Pancreas (tissue), 10 donors: Measurements from ENCODE around the gene ADPGK. TPM values are rescaled to one million over a fixed set of nuclear protein-coding genes. Genes with fewer than 3 reads are reported as not detected.

ENCODE experiments used
- ATAC-seq, 4 donors: fragments of 200-7000 bp; cut with Tn5 transposase; one replicate each; pipeline versions ENCODE4 v1.8.0 to v1.9.1; 2020; ENCODE audit warnings: mild to moderate bottlenecking in 4 of 4, moderate library complexity in 4 of 4
- DNase-seq, 6 donors: peaks; one replicate each; pipeline ENCODE4 v3.0.0-alpha.2; 2020
- FAIRE-seq: peaks from 2 replicates; lab custom pipeline; 2012; peaks lifted over from hg19 to GRCh38; lab: Jason Lieb, UNC
- H3K27ac ChIP-seq, 4 donors: fragments of 200-600 bp; sonication (generic); 1 replicate in 3 of 4; 2 replicates in 1 of 4; pipeline versions ENCODE4 v1.5.0 to v1.8.0; 2020
- H3K27me3 ChIP-seq, 4 donors: fragments of 200-600 bp; one replicate each; pipeline ENCODE4 v1.8.0; 2021
- H3K36me3 ChIP-seq, 3 donors: fragments of 200-600 bp; sonication (generic) in 1 of 3; one replicate each; pipeline versions ENCODE4 v1.5.0 to v1.8.0; 2020 to 2021
- H3K4me1 ChIP-seq, 3 donors: fragments of 200-600 bp; one replicate each; pipeline ENCODE4 v1.8.0; 2021
- H3K4me3 ChIP-seq, 4 donors: fragments of 200-600 bp; sonication (generic) in 2 of 4; one replicate each; pipeline versions ENCODE4 v1.5.0 to v1.8.0; 2020 to 2021
- H3K9me3 ChIP-seq, 4 donors: fragments of 200-600 bp; one replicate each; pipeline ENCODE4 v1.8.0; 2021
- whole genome bisulfite sequencing, 2 donors: extraction: QIAGEN DNeasy Blood & Tissue Kit; methylation state at CpG; one replicate each; pipeline ENCODE4 v1.1.7; 2013; 5-methylcytosine and 5-hydroxymethylcytosine counted together
- intact Hi-C, 3 donors: fragments of 100-400 bp; cut with DNase I; formaldehyde crosslinking; loops; one replicate each; pipeline versions ENCODE4 v1.11.1 to v1.14.2; 2022
- polyA plus RNA-seq, 2 donors: library from polyadenylated mRNA; stranded (reverse); fragments of 200-250 nt; gene quantifications; one replicate each; pipeline ENCODE4 v1.2.3, GENCODE V29; 2013
- total RNA-seq, 6 donors: library from RNA; stranded (reverse); fragmentation: NEBNext Ultra II Directional in 4 of 6; extraction: Animal tissue kit (Norgen Biotek cat#: 25700) in 4 of 6; gene quantifications; one replicate each; pipeline versions ENCODE4 v1.2.1 to v1.2.4, GENCODE V29; 2021 to 2023
- TF ChIP-seq, protein P1 (sequence below), 4 donors: fragments of 200-600 bp; sonication (generic) in 3 of 4; IDR thresholded peaks; one replicate each; pipeline versions ENCODE4 v1.5.0 to v1.8.0; 2021; ENCODE audit warnings: antibody characterized with exemption in 4 of 4
- donor health status: healthy with polysubstance abuse.
- donor health status: DM: no; HTN: no; CAD: no; lungs with moderate emphysema.
- donor health status: DM: no; HTN: no; CAD: no.
- donor health status: control.
- donor health status: control.
- donor health status: Bipolar disorder and iron deficiency.
- donor health status: DM: yes; HTN: yes; CAD: no.
- donor health status: DM: no; HTN: no; CAD: no.
- donor health status: DM: no; HTN: no; CAD: no.
- donor health status: DM: yes; HTN: yes; CAD: no.

Gene ADPGK
- total and polyA plus RNA-seq, 8 donors = 22.9 to 43.3 (median 27.8) TPM

DNA sequence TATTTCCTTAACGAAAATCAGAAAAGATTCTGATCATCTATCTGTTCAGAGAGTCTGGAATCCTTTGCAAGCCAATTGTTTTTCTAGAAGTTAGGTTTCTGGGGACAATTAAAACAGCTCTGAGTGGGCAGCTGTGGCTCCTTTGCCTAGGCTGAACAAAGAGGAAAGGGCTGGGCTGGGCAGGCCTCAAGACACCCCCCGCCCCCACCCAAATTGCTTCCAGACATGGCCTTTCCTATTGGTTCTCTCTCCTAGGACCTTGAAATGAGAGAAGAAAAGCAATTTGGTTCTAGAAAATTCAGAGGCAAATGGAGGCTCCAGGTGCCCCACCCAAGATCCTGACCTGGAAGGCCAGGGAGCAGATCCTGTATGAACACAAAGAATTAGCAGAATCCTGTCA lies 2.3 kb upstream of the ADPGK start:
- Histone ChIP-seq H3K27ac (no peak overlapping the region), H3K27me3 (no peaks in the 10 kb centered on the region), H3K4me3 (no peak overlapping the region), H3K36me3 (no peaks in the 10 kb centered on the region), H3K4me1 (peaks cover 10 to 18% (median 10%) of the 10 kb centered on the region in 3 donors), H3K9me3 (no peaks in the 10 kb centered on the region)
- intact Hi-C loops = loop anchor here in 1 of 3 donors (10.0 kb wide), 1 partner anchor 289 kb away; no protein-coding TSS in a partner anchor
- TF ChIP-seq, protein P1, sequence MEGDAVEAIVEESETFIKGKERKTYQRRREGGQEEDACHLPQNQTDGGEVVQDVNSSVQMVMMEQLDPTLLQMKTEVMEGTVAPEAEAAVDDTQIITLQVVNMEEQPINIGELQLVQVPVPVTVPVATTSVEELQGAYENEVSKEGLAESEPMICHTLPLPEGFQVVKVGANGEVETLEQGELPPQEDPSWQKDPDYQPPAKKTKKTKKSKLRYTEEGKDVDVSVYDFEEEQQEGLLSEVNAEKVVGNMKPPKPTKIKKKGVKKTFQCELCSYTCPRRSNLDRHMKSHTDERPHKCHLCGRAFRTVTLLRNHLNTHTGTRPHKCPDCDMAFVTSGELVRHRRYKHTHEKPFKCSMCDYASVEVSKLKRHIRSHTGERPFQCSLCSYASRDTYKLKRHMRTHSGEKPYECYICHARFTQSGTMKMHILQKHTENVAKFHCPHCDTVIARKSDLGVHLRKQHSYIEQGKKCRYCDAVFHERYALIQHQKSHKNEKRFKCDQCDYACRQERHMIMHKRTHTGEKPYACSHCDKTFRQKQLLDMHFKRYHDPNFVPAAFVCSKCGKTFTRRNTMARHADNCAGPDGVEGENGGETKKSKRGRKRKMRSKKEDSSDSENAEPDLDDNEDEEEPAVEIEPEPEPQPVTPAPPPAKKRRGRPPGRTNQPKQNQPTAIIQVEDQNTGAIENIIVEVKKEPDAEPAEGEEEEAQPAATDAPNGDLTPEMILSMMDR (IDR thresholded peaks at IDR 0.05) = no peak
- ATAC-seq = no peak
- no peak for DNase-seq
- 90 to 97% methylated on average over 2 of the region's 2 CpGs for WGBS, 2 donors
- no peak for FAIRE-seq

DNA sequence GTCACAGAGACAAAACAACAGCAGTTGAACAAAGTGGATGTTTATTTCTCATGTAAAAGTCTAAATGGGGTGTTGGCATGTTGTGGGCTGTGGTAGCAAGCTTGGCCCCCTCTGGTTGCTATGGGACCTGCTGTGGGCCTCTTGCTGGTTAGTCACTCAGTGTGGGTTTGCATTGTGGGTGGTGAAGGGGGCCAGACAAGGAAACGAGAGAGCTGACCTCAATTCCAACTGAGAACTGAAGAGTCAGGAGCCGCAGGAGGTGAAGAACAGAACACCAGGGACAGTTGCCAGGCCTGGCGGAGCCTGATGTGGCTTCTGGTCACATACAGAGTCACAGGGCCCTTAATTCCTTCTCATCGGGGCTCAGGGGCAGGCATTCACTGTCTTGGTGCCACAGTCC lies 1.9 kb upstream of the ADPGK start:
- Histone ChIP-seq H3K27ac (no peak overlapping the region), H3K36me3 (no peaks in the 10 kb centered on the region), H3K9me3 (no peaks in the 10 kb centered on the region), H3K27me3 (no peaks in the 10 kb centered on the region), H3K4me3 (no peak overlapping the region), H3K4me1 (peaks cover 10 to 22% (median 13%) of the 10 kb centered on the region in 3 donors)
- no peak for ATAC-seq
- no peak for DNase-seq
- 79 to 92% methylated on average over 4 of the region's 4 CpGs for WGBS, 2 donors
- TF ChIP-seq, protein P1 (IDR thresholded peaks at IDR 0.05) = no peak
- no peak for FAIRE-seq
- intact Hi-C loops = loop anchor here in 1 of 3 donors (10.0 kb wide), 1 partner anchor 289 kb away; no protein-coding TSS in a partner anchor

- no peaks in the 10 kb centered on the region for H3K27me3 ChIP-seq
These were observed 908 bp upstream of the ADPGK start for GRCh38 chr15:72784456-72784876.

GRCh38 chr15:72783004-72783639 lies 436 bp downstream of the ADPGK start:
- DNase-seq = peak in 1 of 6 donors; percentile 68
- Histone ChIP-seq H3K27ac (peak overlapping the region; percentile 76 to 94 (median 88)), H3K36me3 (no peaks in the 10 kb centered on the region), H3K4me1 (peaks cover 10 to 24% (median 13%) of the 10 kb centered on the region in 3 donors), H3K4me3 (peak overlapping the region; percentile 75 to 100 (median 95)), H3K9me3 (no peaks in the 10 kb centered on the region), H3K27me3 (no peaks in the 10 kb centered on the region)
- TF ChIP-seq, protein P1 (IDR thresholded peaks at IDR 0.05) = no peak
- WGBS, 2 donors = 0 to 1% methylated on average over 43 to 52 of the region's 52 CpGs
- peak; percentile 29 to 61 (median 42) for ATAC-seq
- intact Hi-C loops = loop anchor here in 1 of 3 donors (10.0 kb wide), 1 partner anchor 292 kb away; no protein-coding TSS in a partner anchor
- FAIRE-seq = no peak

More at GRCh38 chr15:72784456-72784876, 908 bp upstream of the ADPGK start:
- DNase-seq = peak in 1 of 6 donors; percentile 16
- Histone ChIP-seq H3K27ac (peak overlapping the region; percentile 76 to 94 (median 88)), H3K4me1 (peaks cover 10 to 24% (median 13%) of the 10 kb centered on the region in 3 donors), H3K36me3 (no peaks in the 10 kb centered on the region), H3K9me3 (no peaks in the 10 kb centered on the region), H3K4me3 (peak overlapping the region in 3 of 4 donors; percentile 75 to 98 (median 92))
- intact Hi-C loops = loop anchor here in 1 of 3 donors (10.0 kb wide), 1 partner anchor 290 kb away; no protein-coding TSS in a partner anchor
- WGBS, 2 donors = 18 to 19% methylated on average over 7 of the region's 7 CpGs
- TF ChIP-seq, protein P1 (IDR thresholded peaks at IDR 0.05) = no peak
- no peak for ATAC-seq
- no peak for FAIRE-seq
